Tibial artery (tissue), 4 donors: ENCODE measurements around the gene INHBB.

Experiments used
- DNase-seq, 2 donors: peaks; one replicate each; pipeline ENCODE4 v3.0.0-alpha.2; 2019
- H3K27ac ChIP-seq, 2 donors: fragments of 200-600 bp; sonication (generic) in 1 of 2; 1 replicate in 1 of 2; 2 replicates in 1 of 2; pipeline ENCODE4 v1.5.1; 2018 to 2019; ENCODE audit warnings: mild to moderate bottlenecking in 1 of 2
- H3K27me3 ChIP-seq, 2 donors: fragments of 200-600 bp; sonication (generic) in 1 of 2; one replicate each; pipeline versions ENCODE4 v1.5.1 to v1.6.0; 2016 to 2019
- H3K36me3 ChIP-seq, 3 donors: fragments of 200-600 bp; sonication (generic) in 2 of 3; one replicate each; pipeline ENCODE4 v1.5.1; 2016 to 2019; ENCODE audit warnings: mild to moderate bottlenecking in 2 of 3
- H3K4me1 ChIP-seq, 4 donors: fragments of 200-600 bp; sonication (generic) in 2 of 4; 1 replicate in 3 of 4; 2 replicates in 1 of 4; pipeline ENCODE4 v1.5.1; 2016 to 2019
- H3K4me3 ChIP-seq, 2 donors: fragments of 200-600 bp; sonication (generic) in 1 of 2; 1 replicate in 1 of 2; 2 replicates in 1 of 2; pipeline ENCODE4 v1.5.1; 2018 to 2019; ENCODE audit warnings: mild to moderate bottlenecking in 2 of 2
- H3K9me3 ChIP-seq, 3 donors: fragments of 200-600 bp; sonication (generic) in 1 of 3; one replicate each; pipeline ENCODE4 v1.5.1; 2016 to 2019
- intact Hi-C: fragments of 100-400 bp; cut with DNase I; formaldehyde crosslinking; loops from one replicate; pipeline ENCODE4 v1.15.0; 2023; ENCODE audit warnings: low total_unique reads
- TF ChIP-seq, protein P1 (sequence below), 2 experiments: fragments of 200-600 bp in 1 of 2; fragments of 450-650 bp in 1 of 2; IDR thresholded peaks; one replicate each; pipeline ENCODE4 v1.5.1; 2017 to 2019; ENCODE audit warnings: antibody characterized with exemption in 2 of 2, mild to moderate bottlenecking in 1 of 2, moderate library complexity in 1 of 2

The INHBB gene

GRCh38 chr2:120313695-120314615 is 32.0 kb upstream of the INHBB start:
- no peaks in the 10 kb centered on the region for H3K27me3 ChIP-seq
- H3K4me3 ChIP-seq = peak overlapping the region; percentile 46
- DNase-seq = peak in 1 of 2 donors; percentile 63
- H3K4me1 ChIP-seq = peaks cover 0 to 15% (median 6%) of the 10 kb centered on the region in 4 donors
- H3K36me3 ChIP-seq = no peaks in the 10 kb centered on the region
- peak overlapping the region in 1 of 2 donors; percentile 52 for H3K27ac ChIP-seq
- intact Hi-C loops = loop anchor here (10.0 kb wide), 1 partner anchor 89 kb away; the partner anchor contains the start of gene TMEM185B
- no peaks in the 10 kb centered on the region for H3K9me3 ChIP-seq
- TF ChIP-seq, protein P1, sequence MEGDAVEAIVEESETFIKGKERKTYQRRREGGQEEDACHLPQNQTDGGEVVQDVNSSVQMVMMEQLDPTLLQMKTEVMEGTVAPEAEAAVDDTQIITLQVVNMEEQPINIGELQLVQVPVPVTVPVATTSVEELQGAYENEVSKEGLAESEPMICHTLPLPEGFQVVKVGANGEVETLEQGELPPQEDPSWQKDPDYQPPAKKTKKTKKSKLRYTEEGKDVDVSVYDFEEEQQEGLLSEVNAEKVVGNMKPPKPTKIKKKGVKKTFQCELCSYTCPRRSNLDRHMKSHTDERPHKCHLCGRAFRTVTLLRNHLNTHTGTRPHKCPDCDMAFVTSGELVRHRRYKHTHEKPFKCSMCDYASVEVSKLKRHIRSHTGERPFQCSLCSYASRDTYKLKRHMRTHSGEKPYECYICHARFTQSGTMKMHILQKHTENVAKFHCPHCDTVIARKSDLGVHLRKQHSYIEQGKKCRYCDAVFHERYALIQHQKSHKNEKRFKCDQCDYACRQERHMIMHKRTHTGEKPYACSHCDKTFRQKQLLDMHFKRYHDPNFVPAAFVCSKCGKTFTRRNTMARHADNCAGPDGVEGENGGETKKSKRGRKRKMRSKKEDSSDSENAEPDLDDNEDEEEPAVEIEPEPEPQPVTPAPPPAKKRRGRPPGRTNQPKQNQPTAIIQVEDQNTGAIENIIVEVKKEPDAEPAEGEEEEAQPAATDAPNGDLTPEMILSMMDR (IDR thresholded peaks at IDR 0.05) = no peak

DNA sequence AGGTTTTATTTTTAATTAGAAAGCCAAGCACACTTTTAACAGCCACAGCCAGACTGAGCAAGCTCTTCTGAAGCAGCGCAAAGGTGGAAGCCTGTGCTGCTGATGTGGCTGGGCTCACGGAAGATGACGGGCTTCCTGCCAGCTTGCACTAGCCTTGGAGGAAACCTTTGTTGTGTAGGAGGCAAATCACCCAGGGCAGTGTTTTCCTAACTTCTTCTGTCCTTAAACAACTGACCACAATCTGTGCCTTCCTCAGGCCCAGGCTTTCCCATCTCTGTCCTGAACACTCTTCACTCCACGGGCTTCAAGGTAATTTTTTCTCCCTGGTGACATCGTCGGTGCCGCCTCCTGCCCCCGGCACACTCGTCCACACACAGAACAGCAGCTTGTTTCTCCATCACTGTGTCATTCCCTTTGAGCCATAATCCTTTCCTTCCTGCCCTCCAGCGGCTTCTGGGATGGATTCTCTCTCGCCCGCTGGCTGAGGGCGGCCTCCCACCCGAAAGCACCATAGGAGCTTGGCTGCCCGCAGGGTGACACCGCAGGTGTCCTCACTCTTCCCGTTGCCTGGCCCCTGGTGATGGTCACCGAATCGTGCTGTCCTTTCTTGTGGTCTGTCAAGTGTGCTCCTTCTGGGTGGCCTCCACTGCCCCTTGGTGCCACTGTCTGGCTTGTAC is 31.1 kb upstream of the INHBB start:
- H3K4me1 ChIP-seq = peaks cover 0 to 17% (median 8%) of the 10 kb centered on the region in 4 donors
- H3K27ac ChIP-seq = no peak overlapping the region
- no peak overlapping the region for H3K4me3 ChIP-seq
- H3K9me3 ChIP-seq = no peaks in the 10 kb centered on the region
- DNase-seq = peak in 1 of 2 donors; percentile 45
- no peaks in the 10 kb centered on the region for H3K36me3 ChIP-seq
- no peaks in the 10 kb centered on the region for H3K27me3 ChIP-seq
- intact Hi-C loops = loop anchor here (10.0 kb wide), 1 partner anchor 90 kb away; the partner anchor contains the start of gene TMEM185B
- TF ChIP-seq, protein P1 (IDR thresholded peaks at IDR 0.05) = no peak

DNA sequence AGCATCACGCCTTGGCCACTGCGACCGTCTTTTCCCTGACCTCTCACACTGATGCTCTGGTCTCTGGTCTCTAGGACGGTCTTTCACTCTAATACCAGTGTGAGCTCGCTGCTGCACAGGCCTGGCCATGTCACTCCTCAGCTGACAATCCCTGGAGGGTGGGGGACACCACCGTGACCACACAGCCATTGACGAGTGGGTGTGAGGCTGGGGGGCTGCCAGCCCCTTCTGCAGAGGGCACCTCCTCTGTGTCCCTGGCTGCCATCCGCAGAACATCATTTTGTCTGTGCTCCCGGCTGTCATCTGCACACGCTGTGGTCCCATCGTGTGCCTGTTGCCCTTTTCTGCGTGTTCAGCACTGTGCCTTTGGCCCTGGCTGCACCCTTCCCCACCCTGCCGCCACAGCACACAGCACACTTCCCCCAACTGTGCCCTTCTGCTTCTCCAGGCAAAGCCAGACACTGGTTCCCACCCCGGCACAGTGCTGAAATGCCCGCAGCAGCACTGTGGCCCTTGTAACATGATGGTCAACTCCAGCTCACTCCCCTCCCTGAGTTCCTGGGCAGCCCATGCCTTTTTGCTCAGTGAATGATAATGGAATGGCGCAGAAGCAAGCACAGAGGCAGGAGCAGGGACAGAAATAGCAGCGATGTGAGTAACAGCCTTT is 30.4 kb upstream of the INHBB start:
- TF ChIP-seq, protein P1 (IDR thresholded peaks at IDR 0.05) = no peak
- intact Hi-C loops = loop anchor here (10.0 kb wide), 1 partner anchor 91 kb away; the partner anchor contains the start of gene TMEM185B
- DNase-seq = peak in 1 of 2 donors; percentile 43

GRCh38 chr2:120316071-120316470 is 29.9 kb upstream of the INHBB start:
- Histone ChIP-seq H3K27me3 (no peaks in the 10 kb centered on the region), H3K27ac (no peak overlapping the region), H3K9me3 (no peaks in the 10 kb centered on the region), H3K4me1 (peaks cover 0 to 17% (median 8%) of the 10 kb centered on the region in 4 donors), H3K4me3 (no peak overlapping the region), H3K36me3 (no peaks in the 10 kb centered on the region)
- DNase-seq = peak in 1 of 2 donors; percentile 51
- TF ChIP-seq, protein P1 (IDR thresholded peaks at IDR 0.05) = no peak
- intact Hi-C loops = loop anchor here (10.0 kb wide), 1 partner anchor 91 kb away; the partner anchor contains the start of gene TMEM185B

More for the DNA sequence above, 30.4 kb upstream of the INHBB start:
- Histone ChIP-seq H3K4me3 (no peak overlapping the region), H3K27ac (no peak overlapping the region), H3K4me1 (peaks cover 0 to 17% (median 8%) of the 10 kb centered on the region in 4 donors), H3K36me3 (no peaks in the 10 kb centered on the region), H3K9me3 (no peaks in the 10 kb centered on the region), H3K27me3 (no peaks in the 10 kb centered on the region)
